Stimulated activated memory B cell treated with anti-CD40 and anti-IgM and Interleukin-4, amounts not matched to agents 10 μg/mL and 1 μg/mL and 100 μg/mL, for 72 hours (primary cell): ENCODE measurements around the gene ALDH1A1.

ENCODE experiments used
- ATAC-seq: fragments of 150-1000 bp; cut with Tn5 transposase; 2 replicates; pipeline ENCODE4 v1.10.0; 2021
- H3K27ac Mint-ChIP-seq: one replicate; pipeline ENCODE4 v1.8.0; 2022; ENCODE audit warnings: mild to moderate bottlenecking, mixed read lengths
- H3K27me3 Mint-ChIP-seq: one replicate; pipeline ENCODE4 v1.8.0; 2022; ENCODE audit warnings: mixed read lengths
- H3K36me3 Mint-ChIP-seq: one replicate; pipeline ENCODE4 v1.8.0; 2022; ENCODE audit warnings: mixed read lengths
- H3K4me1 Mint-ChIP-seq: one replicate; pipeline ENCODE4 v1.8.0; 2022; ENCODE audit warnings: mixed read lengths
- H3K4me3 Mint-ChIP-seq: one replicate; pipeline ENCODE4 v1.8.0; 2022; ENCODE audit warnings: mild to moderate bottlenecking, moderate library complexity, mixed read lengths
- H3K9me3 Mint-ChIP-seq: one replicate; pipeline ENCODE4 v1.8.0; 2022; ENCODE audit warnings: mixed read lengths

Gene ALDH1A1

DNA sequence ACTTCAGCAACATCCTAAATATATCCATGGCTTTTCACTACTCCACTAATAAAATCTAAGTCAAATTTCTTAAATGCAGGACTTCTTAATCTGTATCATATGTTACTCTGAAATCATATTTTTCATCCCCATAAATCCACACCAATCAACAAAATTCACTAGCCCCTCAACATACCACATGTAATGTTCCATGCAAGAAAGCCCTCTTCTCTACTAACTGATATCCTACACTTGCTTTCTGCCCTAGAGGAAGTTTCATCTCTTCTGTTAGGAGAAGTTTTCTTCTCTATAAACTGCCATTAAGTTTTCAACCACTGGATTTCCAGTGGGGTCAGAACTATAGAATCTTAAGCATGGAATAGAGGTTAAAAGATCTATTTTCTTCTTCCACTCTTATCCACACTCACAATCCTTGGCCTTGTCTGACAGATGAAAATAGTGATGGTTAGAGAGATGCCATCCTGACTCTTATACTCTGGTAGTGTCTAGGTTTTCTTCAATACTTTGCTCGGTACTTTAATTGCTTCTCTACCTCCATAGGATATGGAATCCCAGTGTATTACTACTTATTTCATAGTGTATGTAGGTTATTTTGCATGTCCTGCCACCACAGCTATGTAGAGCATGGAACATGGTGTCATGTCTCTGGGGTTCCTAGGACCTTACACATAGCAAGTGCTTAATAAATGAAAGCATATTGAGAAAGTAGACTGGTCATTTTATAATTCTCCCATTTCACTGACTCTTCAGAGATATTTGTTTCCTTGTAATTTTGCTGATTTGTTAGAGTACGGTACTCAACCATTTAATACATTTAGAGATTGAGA lies 48.4 kb downstream of the ALDH1A1 start:
- ATAC-seq, result no peak
- Mint-ChIP-seq H3K4me1 (no peaks in the 10 kb centered on the region), H3K4me3 (no peak overlapping the region), H3K27ac (no peak overlapping the region), H3K9me3 (no peaks in the 10 kb centered on the region), H3K27me3 (no peaks in the 10 kb centered on the region), H3K36me3 (no peaks in the 10 kb centered on the region)

DNA sequence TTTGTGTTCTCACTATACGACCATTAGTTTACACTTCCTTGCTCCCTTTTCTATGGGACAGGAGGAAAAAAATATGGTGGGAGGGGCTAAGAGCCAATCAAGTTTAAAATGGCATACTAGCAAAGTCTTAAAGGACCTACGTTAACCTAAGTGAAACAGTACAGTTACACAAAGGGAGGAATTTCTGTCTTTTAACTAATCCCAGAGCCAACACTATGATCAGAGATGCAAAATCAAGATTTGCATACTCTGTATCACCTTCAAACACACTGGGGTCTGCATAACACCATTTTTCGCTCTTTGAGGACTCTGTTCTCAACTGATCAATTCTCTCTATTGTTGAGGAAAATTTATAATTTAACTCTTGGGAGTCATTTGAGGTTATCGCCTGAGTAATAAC lies 49.8 kb downstream of the ALDH1A1 start:
- ATAC-seq, result no peak
- H3K9me3 Mint-ChIP-seq, result no peaks in the 10 kb centered on the region
- H3K36me3 Mint-ChIP-seq, result no peaks in the 10 kb centered on the region
- no peak overlapping the region for H3K27ac Mint-ChIP-seq
- no peaks in the 10 kb centered on the region for H3K4me1 Mint-ChIP-seq
- no peak overlapping the region for H3K4me3 Mint-ChIP-seq
- H3K27me3 Mint-ChIP-seq, result no peaks in the 10 kb centered on the region

DNA sequence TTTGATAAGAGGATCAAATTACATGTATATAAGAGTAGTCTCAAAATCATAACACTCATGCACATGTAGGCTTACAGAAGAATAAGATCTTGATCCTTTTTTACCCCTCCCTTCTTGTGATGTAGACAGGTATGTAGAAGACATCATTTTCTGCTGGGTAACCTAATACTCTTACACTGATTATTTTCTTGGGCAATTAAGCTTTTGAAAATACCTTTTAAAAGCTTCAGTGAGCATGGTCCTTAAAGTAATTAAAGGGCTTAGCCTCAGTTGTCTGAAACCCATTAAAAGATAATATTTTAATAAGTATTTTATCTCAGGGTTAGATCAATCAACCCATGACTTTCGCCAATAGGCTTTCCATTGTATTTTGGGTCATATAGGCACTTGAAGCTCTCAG lies 50.6 kb downstream of the ALDH1A1 start:
- no peaks in the 10 kb centered on the region for H3K4me1 Mint-ChIP-seq
- H3K36me3 Mint-ChIP-seq, result no peaks in the 10 kb centered on the region
- no peak overlapping the region for H3K27ac Mint-ChIP-seq
- ATAC-seq, result no peak
- H3K27me3 Mint-ChIP-seq, result no peaks in the 10 kb centered on the region
- H3K4me3 Mint-ChIP-seq, result no peak overlapping the region
- no peaks in the 10 kb centered on the region for H3K9me3 Mint-ChIP-seq

DNA sequence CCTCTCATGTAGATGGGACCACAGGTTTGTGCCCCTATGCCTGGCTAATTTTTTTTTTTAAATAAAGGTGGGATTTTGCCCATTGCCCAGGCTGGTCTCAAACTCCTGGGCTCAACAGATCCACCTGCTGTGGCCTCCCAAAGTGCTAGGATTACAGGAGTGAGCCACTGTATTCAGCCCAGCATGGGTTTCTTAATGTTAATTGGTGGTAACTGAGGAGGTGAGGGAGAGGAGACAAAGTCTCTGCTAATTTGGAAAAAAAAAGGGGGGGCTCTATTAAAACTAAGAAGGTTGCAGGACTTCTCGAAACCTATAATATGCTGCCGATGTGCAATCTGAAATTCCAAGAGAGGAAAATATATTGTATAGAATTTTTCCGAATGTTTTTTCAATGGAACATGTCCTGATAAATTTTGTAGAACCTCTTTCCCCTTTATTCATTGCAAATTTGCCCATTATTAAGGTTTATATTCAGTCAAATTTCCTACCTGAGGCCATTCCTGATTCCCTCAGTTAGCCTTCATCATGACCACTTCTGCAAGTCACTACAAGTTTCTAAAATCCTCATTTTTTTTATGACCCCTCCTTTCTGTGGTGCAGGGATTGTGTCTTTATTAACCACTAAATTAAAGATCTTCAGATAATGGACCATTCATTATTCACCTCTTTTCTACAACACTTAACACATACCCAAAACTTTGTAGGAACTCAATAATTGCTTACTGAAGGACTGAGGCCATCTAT lies 52.9 kb downstream of the ALDH1A1 start:
- ATAC-seq, result no peak
- H3K27me3 Mint-ChIP-seq, result no peaks in the 10 kb centered on the region
- no peak overlapping the region for H3K27ac Mint-ChIP-seq
- H3K4me3 Mint-ChIP-seq, result no peak overlapping the region
- no peaks in the 10 kb centered on the region for H3K4me1 Mint-ChIP-seq
- H3K36me3 Mint-ChIP-seq, result no peaks in the 10 kb centered on the region
- H3K9me3 Mint-ChIP-seq, result no peaks in the 10 kb centered on the region

DNA sequence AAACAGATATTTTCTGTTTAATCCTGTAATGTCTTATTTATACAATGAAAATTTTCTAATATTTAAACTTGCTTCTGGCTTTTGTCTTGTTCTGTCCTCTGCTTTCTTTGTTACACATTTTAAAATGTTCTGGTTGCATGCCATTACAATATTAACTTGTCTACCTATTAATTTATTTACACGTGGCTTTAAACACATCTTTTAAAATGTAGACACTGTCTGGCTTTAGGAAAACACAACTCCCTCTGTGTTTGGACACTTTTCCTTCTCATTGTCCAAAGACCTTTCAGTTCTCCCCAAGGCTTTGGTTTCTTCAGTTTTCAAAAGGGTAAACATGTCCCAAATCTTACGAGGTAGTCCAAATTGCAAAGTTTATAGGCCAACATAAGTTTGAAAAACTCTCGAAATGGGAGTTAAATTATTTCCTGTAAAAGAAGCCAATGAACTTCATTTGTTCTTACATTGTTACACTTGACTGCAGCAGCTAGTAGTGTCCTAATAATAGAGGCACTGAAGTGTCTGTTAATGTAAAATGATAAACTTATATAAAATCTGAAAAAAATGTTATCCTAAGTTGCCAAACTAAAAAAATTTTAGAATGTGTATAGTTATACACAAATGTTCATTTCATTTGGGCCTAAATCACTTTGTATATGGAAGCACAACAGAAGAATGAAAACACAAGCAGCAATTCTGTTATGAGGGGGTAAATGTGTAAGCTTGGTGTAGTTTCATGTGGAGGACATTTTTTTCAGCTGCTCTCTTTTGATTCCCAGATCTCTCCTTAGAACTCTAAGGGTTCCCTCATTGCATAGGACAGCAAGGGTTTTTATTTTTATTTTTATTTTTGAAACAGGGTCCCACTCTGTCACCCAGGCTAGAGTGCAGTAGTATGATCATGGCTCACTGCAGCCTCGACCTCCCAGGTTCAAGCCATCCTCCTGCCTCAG lies 53.8 kb downstream of the ALDH1A1 start:
- H3K4me1 Mint-ChIP-seq, result no peaks in the 10 kb centered on the region
- H3K36me3 Mint-ChIP-seq, result no peaks in the 10 kb centered on the region
- ATAC-seq, result no peak
- no peak overlapping the region for H3K4me3 Mint-ChIP-seq
- H3K27me3 Mint-ChIP-seq, result no peaks in the 10 kb centered on the region
- H3K9me3 Mint-ChIP-seq, result no peaks in the 10 kb centered on the region
- H3K27ac Mint-ChIP-seq, result no peak overlapping the region

DNA sequence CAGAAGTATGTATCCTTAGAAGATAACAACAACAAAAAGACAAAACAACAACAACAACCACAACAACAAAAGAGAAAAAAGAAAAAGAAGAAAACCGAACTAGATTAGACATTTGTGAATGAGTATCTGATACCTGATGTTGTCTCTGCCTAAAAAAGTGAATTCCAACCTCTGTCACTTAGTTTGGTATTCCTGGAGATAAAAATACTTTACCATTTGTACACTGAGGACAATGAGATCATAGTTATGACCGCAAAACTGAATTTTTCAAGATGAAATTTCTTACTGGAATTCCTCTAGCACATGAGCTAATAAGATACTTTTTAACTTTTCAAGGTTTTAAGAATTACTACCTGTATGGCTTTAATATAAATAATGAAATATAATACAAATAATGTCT lies 54.5 kb downstream of the ALDH1A1 start:
- H3K9me3 Mint-ChIP-seq, result no peaks in the 10 kb centered on the region
- no peaks in the 10 kb centered on the region for H3K36me3 Mint-ChIP-seq
- ATAC-seq, result no peak
- H3K27ac Mint-ChIP-seq, result no peak overlapping the region
- no peak overlapping the region for H3K4me3 Mint-ChIP-seq
- no peaks in the 10 kb centered on the region for H3K4me1 Mint-ChIP-seq
- H3K27me3 Mint-ChIP-seq, result no peaks in the 10 kb centered on the region

DNA sequence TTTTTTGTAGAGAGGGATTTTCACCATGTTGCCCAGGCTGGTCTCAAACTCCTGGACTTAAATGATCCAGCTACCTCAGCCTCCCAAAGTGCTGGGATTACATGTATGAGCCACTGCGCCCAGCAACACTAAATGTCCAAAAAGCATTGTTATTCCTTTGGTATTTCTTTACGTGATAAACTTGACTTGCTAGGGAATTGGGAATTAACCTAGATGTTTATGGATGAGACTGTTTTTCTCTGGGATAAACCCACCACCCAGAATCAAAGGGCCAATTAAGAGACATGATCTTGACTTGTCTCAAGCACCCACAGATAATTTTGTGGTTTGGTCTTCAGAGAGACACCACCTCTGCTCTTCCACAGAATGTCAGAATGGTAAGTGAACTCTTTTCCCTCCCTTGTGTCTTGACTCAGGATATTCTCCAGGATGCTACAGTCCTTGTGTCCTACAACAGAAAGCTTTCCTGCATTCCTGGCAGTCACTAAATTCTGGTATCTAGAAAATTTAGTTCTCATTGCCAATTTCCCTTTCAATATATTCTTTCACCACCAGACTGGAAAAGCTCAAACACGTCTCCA lies 55.7 kb downstream of the ALDH1A1 start:
- H3K4me3 Mint-ChIP-seq, result no peak overlapping the region
- no peak for ATAC-seq
- no peaks in the 10 kb centered on the region for H3K36me3 Mint-ChIP-seq
- H3K9me3 Mint-ChIP-seq, result no peaks in the 10 kb centered on the region
- H3K27me3 Mint-ChIP-seq, result no peaks in the 10 kb centered on the region
- no peak overlapping the region for H3K27ac Mint-ChIP-seq
- H3K4me1 Mint-ChIP-seq, result no peaks in the 10 kb centered on the region

DNA sequence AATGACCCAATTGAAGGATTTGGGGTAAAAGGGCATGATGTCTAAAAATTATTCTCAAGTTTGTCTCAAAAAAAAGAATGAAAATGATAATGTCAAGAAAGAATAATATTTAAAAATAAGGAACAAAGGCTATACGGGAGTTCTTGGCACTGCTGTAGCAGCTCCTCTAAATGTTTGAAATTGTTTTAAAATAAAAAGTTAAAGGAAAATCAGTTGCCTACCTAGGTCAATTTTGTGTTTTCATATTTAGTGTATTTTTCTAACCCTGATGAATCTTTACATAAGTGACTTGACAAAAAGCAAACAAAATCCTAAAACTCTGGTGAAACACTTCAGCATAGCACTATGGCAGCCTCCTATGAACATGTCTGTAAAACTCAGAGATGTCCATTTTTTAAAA lies 56.4 kb downstream of the ALDH1A1 start:
- no peaks in the 10 kb centered on the region for H3K9me3 Mint-ChIP-seq
- H3K27me3 Mint-ChIP-seq, result no peaks in the 10 kb centered on the region
- no peak for ATAC-seq
- no peaks in the 10 kb centered on the region for H3K36me3 Mint-ChIP-seq
- H3K4me1 Mint-ChIP-seq, result no peaks in the 10 kb centered on the region
- no peak overlapping the region for H3K27ac Mint-ChIP-seq
- no peak overlapping the region for H3K4me3 Mint-ChIP-seq

DNA sequence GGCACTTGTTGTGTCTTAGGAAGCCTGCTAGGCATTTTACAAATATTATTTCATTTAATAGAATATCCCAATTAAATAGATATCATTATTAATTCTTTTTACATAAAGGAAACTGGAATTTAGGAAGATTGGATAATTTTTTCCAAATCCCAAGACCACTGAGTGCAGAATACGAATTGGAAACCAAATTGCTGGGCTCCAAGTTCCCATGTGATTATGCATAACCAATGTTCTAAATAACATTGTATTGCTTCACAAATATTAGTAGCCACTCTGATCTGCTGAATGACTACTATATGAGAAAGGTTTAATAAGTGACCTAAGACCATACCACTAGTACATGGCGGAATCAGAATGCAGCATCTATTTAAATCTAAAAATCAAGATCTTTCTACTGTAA lies 57.7 kb downstream of the ALDH1A1 start:
- ATAC-seq, result no peak

DNA sequence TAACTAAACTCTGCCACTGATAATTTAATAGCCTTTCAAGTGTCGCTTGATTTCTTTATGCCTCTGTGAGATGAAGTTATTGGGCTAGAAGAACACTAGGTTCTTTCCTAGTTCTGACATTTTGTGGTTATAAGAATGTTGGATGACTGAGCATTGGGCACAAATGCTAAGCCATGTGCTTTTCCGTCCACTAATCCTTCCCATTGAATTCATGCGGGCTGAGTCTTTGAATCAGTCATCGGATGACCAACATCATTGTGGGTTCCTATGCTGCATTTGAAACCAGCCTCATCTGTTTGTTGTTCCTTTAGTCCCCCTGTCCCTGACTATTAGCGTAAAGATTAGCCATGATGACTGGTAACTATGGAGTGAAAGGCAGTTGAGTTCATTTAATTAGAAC lies 58.5 kb downstream of the ALDH1A1 start:
- H3K4me1 Mint-ChIP-seq, result no peaks in the 10 kb centered on the region
- no peak for ATAC-seq
- H3K9me3 Mint-ChIP-seq, result no peaks in the 10 kb centered on the region
- H3K4me3 Mint-ChIP-seq, result no peak overlapping the region
- no peak overlapping the region for H3K27ac Mint-ChIP-seq
- no peaks in the 10 kb centered on the region for H3K27me3 Mint-ChIP-seq
- no peaks in the 10 kb centered on the region for H3K36me3 Mint-ChIP-seq

More for the DNA sequence above, 57.7 kb downstream of the ALDH1A1 start:
- no peaks in the 10 kb centered on the region for H3K9me3 Mint-ChIP-seq
- no peaks in the 10 kb centered on the region for H3K36me3 Mint-ChIP-seq
- no peak overlapping the region for H3K27ac Mint-ChIP-seq
- no peaks in the 10 kb centered on the region for H3K27me3 Mint-ChIP-seq
- H3K4me3 Mint-ChIP-seq, result no peak overlapping the region
- H3K4me1 Mint-ChIP-seq, result no peaks in the 10 kb centered on the region

DNA sequence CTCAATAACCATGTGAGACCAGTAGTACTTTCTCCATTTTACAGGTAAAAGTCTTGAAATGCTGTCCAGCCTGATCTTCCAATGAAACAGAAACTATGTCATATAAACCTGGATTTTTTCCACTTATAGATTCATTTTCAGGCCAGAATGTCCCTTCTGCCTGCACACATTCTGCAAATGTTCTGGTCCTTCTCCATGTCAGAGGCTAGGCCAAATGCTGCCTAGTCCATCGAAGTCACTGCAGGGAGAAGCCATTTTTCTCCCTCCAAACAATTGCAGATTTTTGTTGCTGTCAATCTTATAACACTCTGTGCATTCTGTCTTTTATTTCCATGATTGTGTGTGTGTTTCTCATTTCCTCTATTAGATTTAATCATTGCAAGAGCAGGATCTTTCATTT lies 59.4 kb downstream of the ALDH1A1 start:
- no peak overlapping the region for H3K4me3 Mint-ChIP-seq
- no peak overlapping the region for H3K27ac Mint-ChIP-seq
- ATAC-seq, result no peak
- no peaks in the 10 kb centered on the region for H3K27me3 Mint-ChIP-seq
- H3K36me3 Mint-ChIP-seq, result no peaks in the 10 kb centered on the region
- H3K9me3 Mint-ChIP-seq, result no peaks in the 10 kb centered on the region
- H3K4me1 Mint-ChIP-seq, result no peaks in the 10 kb centered on the region

DNA sequence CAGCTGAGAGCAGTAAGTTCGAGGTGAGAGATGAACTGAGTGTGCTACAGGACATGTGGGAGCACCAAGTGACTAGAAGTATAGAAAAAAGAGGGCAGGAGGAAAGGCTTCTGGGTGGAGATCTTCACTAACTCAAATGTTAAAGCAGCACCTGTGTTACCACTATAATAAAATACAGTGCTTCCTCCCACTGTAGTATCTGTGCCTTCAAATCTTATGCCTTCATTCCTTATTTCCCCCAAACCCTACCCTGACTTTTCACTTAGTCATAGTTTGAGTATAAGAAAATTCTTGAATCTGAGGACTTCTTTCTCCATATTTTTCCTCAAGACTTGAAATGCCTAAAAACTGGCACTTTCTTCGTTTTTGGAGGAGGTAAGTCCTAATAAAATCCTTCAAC lies 61.8 kb downstream of the ALDH1A1 start:
- Mint-ChIP-seq H3K36me3 (no peaks in the 10 kb centered on the region), H3K4me1 (no peaks in the 10 kb centered on the region), H3K27me3 (no peaks in the 10 kb centered on the region), H3K27ac (no peak overlapping the region), H3K4me3 (no peak overlapping the region), H3K9me3 (no peaks in the 10 kb centered on the region)
- no peak for ATAC-seq

DNA sequence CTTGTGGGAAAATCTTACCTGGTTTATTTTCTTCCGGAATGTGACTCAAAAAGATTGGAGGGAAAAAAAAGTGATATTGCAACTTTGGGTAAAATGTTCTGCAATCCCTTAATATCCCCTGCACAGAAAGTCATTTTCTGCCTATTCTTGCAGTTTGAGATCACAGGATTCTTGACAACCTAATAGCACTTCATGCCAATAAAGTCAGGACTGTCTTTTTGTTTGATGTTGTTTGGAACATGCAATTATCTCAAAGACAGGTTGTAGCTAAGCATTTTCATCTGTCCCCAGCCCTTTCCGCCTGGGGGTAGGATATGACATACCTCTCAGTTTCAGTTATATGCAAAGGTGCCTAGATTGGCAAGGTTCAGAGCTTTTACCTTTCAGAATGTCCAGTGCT lies 63.9 kb downstream of the ALDH1A1 start:
- Mint-ChIP-seq H3K9me3 (no peaks in the 10 kb centered on the region), H3K27me3 (no peaks in the 10 kb centered on the region), H3K4me3 (no peak overlapping the region), H3K27ac (no peak overlapping the region), H3K4me1 (no peaks in the 10 kb centered on the region), H3K36me3 (no peaks in the 10 kb centered on the region)
- ATAC-seq, result no peak

DNA sequence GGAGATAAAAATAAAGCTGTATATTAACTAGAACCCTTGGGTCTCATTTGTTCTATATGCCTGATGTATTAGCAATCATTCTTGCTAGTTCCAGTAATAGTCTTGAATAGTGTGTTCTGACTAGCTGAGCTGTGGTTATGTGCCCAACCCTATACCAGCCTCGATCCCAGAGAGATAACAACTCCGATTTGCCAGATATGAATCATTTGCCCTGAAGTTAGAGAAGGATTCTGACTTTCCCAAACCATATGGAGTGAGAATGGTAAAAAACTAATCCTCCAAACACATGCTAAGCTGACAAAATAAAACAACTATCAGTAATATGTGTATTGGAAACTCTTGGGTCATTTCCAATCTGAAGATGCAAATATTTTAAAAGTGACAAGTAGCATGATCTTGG lies 64.8 kb downstream of the ALDH1A1 start:
- no peaks in the 10 kb centered on the region for H3K4me1 Mint-ChIP-seq
- ATAC-seq, result no peak
- no peaks in the 10 kb centered on the region for H3K36me3 Mint-ChIP-seq
- no peaks in the 10 kb centered on the region for H3K27me3 Mint-ChIP-seq
- H3K4me3 Mint-ChIP-seq, result no peak overlapping the region
- H3K27ac Mint-ChIP-seq, result no peak overlapping the region
- no peaks in the 10 kb centered on the region for H3K9me3 Mint-ChIP-seq

DNA sequence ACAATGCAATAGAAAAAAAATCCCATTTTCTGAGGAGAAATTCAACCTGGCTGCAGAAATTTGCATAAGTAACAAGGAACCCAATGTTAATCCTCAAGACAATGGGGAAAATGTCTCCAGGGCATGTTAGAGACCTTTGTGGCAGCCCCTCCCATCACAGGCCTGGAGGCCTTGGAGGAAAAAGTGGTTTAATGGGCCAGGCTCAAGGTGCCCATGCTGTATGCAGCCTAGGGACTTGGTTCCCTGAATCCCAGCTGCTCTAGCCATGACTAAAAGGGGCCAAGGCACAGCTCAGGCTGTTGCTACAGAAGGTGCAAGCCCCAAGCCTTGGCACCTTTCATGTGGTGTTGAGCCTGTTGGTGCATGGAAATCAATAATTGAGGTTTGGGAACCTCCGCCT lies 66.5 kb downstream of the ALDH1A1 start:
- ATAC-seq, result no peak
- Mint-ChIP-seq H3K27ac (no peak overlapping the region), H3K4me1 (no peaks in the 10 kb centered on the region), H3K9me3 (no peaks in the 10 kb centered on the region), H3K27me3 (no peaks in the 10 kb centered on the region), H3K36me3 (no peaks in the 10 kb centered on the region), H3K4me3 (no peak overlapping the region)
